PC-9 (cell line): ENCODE measurements around the gene ASF1A. TPM values are rescaled to one million over a fixed set of nuclear protein-coding genes. Genes with fewer than 3 reads are reported as not detected.

Experiments
- BruUV-seq: library from RNA; stranded (reverse); fragments of 400-500 nt; replicated peaks from 2 replicates; lab custom pipeline; 2021; lab: Mats Ljungman, UMichigan
- CTCF ChIA-PET: fragments of 300-600 bp; sonication (Branson Sonifier 250); formaldehyde crosslinking; loops from one replicate; lab custom pipeline; 2022; ENCODE audit warnings: antibody characterized with exemption; lab: Charles Lee
- POLR2A ChIA-PET: fragments of 300-600 bp; sonication (Branson Sonifier 250); formaldehyde crosslinking; loops from one replicate; lab custom pipeline; 2022; ENCODE audit warnings: antibody characterized with exemption; ENCODE audit not compliant: unreplicated experiment; lab: Charles Lee
- DNase-seq, 2 experiments: peaks; one replicate each; pipeline versions ENCODE4 v3.0.0 to v3.0.0-alpha.2; 2015 to 2022; ENCODE audit warnings: mixed read lengths in 1 of 2
- H2AFZ ChIP-seq: fragments of 200-600 bp; sonication (generic); 2 replicates; pipeline ENCODE4 v1.8.1; 2017; ENCODE audit warnings: antibody characterized with exemption
- H3F3A ChIP-seq: fragments of 200-600 bp; sonication (generic); 2 replicates; pipeline ENCODE4 v1.8.1; 2017; ENCODE audit warnings: antibody characterized with exemption, mild to moderate bottlenecking, low read depth; ENCODE audit not compliant: insufficient read depth
- H3K27ac ChIP-seq: fragments of 200-600 bp; sonication (generic); 2 replicates; pipeline ENCODE4 v1.6.1; 2016; ENCODE audit warnings: mixed run types
- H3K27me3 ChIP-seq: fragments of 200-600 bp; sonication (generic); 2 replicates; pipeline ENCODE4 v1.6.1; 2016; ENCODE audit warnings: low read depth, mixed run types; ENCODE audit not compliant: insufficient read depth
- H3K36me3 ChIP-seq: fragments of 200-600 bp; sonication (generic); 2 replicates; pipeline ENCODE4 v1.6.1; 2016; ENCODE audit warnings: low read depth, mixed run types
- H3K4me1 ChIP-seq: fragments of 200-600 bp; sonication (generic); replicated peaks from 2 replicates; pipeline ENCODE4 v1.6.1; 2016; ENCODE audit warnings: mixed run types; ENCODE audit not compliant: insufficient read depth
- H3K4me2 ChIP-seq: fragments of 200-600 bp; sonication (generic); 2 replicates; pipeline ENCODE4 v1.6.1; 2017; ENCODE audit warnings: mixed run types
- H3K4me3 ChIP-seq: fragments of 200-600 bp; sonication (generic); 2 replicates; pipeline ENCODE4 v1.6.1; 2016; ENCODE audit warnings: mixed run types
- H3K79me2 ChIP-seq: fragments of 200-600 bp; sonication (generic); 2 replicates; pipeline ENCODE4 v1.6.1; 2017; ENCODE audit warnings: low read depth, mixed run types
- H3K9me2 ChIP-seq: fragments of 200-600 bp; sonication (generic); 2 replicates; pipeline ENCODE4 v1.8.1; 2017; ENCODE audit warnings: mild to moderate bottlenecking; ENCODE audit not compliant: insufficient read depth
- H3K9me3 ChIP-seq: fragments of 200-600 bp; sonication (generic); 2 replicates; pipeline ENCODE4 v1.8.1; 2016; ENCODE audit warnings: low read depth; ENCODE audit not compliant: insufficient read depth
- H4K20me1 ChIP-seq: fragments of 200-600 bp; sonication (generic); 2 replicates; pipeline ENCODE4 v1.8.1; 2017; ENCODE audit not compliant: insufficient read depth
- CTCF ChIP-seq: fragments of 200-600 bp; sonication (generic); conservative IDR thresholded peaks from 2 replicates; pipeline ENCODE4 v1.6.1; 2017; ENCODE audit warnings: mixed run types, antibody characterized with exemption, mild to moderate bottlenecking, moderate library complexity
- EZH2 ChIP-seq: fragments of 200-600 bp; sonication (generic); IDR thresholded peaks from 2 replicates; pipeline ENCODE4 v1.8.0; 2017; ENCODE audit warnings: antibody characterized with exemption, low read depth
- intact Hi-C: fragments of 100-400 bp; cut with micrococcal nuclease; formaldehyde crosslinking; loops from one replicate; pipeline ENCODE4 v1.10.0; 2022; ENCODE audit not compliant: unreplicated experiment
- total RNA-seq: library from RNA; stranded (reverse); gene quantifications from 2 replicates; pipeline ENCODE4 v1.2.3, GENCODE V29; 2021

Gene ASF1A
- total RNA-seq, 1 experiment from 2014 or later, result 39.5 TPM

DNA sequence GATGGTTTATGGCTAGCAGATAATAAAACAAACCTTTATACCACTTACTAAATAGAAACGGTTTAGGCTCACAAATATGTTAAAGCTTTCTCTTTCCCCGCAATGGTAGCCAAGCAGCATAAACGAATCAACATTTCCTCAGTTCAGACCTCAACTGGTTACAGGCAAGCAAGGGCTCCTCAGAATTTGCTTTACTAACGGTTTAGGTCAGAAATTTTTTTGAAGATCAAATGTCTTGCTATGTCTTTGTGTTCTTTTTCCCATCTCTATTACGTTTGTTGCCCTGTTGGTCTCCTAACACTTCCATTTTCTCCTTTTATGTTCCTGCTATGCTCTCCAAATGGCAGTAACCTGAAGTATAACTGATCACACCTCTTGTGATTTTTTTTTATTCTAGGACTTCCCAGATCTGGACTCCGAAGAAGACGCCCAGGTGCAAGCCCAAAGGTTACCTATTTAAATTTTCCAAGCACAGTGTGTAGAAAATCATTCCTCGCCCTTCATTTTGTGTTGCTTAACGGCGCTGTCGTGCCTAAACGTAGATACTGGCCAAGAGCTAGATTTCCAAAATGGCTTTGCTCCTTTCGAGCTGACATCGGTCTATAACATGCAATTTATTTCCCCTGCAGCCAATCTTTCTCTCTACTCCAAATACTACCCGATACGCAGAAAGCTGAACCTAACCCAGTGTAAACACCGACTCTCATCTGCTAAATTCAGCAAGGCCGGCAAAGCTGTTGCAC, 717 bp upstream of the ASF1A start:
- Histone ChIP-seq H3K9me2 (no peaks in the 10 kb centered on the region), H2AFZ (peak overlapping the region; percentile 87), H3K9me3 (no peaks in the 10 kb centered on the region), H3F3A (peaks cover 18% of the 10 kb centered on the region), H4K20me1 (no peaks in the 10 kb centered on the region), H3K27me3 (no peaks in the 10 kb centered on the region), H3K4me1 (peaks cover 37% of the 10 kb centered on the region), H3K4me3 (peak overlapping the region; percentile 68), H3K36me3 (peaks cover 8% of the 10 kb centered on the region), H3K4me2 (peak overlapping the region; percentile 96), H3K79me2 (peaks cover 87% of the 10 kb centered on the region), H3K27ac (peak overlapping the region; percentile 65)
- DNase-seq, result peak in 1 of 2 experiments; percentile 58
- intact Hi-C loops, result loop anchor here (5.0 to 10.0 kb wide), 3 partner anchors 219 to 328 kb away; partner anchors contain the start of gene CEP85L
- TF ChIP-seq CTCF, result no peak
- no peak for TF ChIP-seq EZH2
- ChIA-PET POLR2A (interaction anchor here (0.6 to 0.9 kb wide), 3 partner anchors 11 to 1703 kb away, joined by 3 to 9 read pairs (median 6); partner anchors contain the start of gene MCM9), CTCF (interaction anchor here (0.5 kb wide), 1 partner anchor 36 kb away, joined by 11 read pairs; no protein-coding TSS in a partner anchor)
- BruUV-seq, result TSS peak; percentile 22

DNA sequence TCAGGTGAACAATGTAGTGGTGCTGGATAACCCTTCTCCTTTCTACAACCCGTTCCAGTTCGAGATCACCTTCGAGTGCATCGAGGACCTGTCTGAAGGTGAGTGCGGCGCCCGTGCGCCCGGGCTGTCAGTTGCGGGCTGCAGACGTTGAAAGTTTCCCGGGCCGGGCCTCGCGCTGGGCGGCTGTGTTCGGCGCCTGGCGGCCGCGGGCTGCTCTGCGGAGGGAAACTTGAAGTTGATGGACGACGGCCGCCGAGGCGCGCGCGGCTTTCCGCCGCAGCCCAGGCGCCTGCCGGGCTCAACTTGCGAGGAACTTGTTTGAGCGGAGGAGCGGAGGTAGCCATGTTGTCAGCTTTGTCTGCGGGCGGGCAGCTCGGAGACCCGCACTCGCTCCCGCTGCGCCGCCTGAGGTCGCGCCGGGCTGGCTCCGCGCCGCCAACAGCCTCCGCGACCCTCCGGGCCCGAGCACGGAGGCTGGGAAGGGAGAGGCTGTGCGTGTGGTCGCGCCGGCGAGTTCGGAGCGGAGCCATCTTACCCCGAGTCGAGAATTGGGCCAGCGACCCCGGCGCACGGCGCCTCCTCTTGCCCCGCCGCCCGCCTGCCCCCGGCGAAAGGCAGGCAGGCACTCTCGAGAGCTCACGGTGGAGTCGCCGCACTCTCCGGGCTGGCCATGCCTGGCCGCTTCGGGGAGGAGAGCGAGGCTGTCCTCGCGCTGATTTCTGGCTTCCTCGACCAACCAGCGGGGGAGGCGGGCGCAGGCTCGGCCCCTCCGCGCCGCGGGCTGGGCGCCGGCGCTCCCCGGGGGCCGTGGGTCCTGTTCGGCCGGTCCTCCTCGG, 691 bp downstream of the ASF1A start:
- CTCF ChIA-PET, result no interaction called here
- Histone ChIP-seq H3K4me2 (peak overlapping the region; percentile 79), H3F3A (peaks cover 18% of the 10 kb centered on the region), H3K9me3 (no peaks in the 10 kb centered on the region), H3K27ac (peak overlapping the region; percentile 95), H3K36me3 (peaks cover 19% of the 10 kb centered on the region), H2AFZ (peak overlapping the region; percentile 76), H3K4me1 (peaks cover 37% of the 10 kb centered on the region), H4K20me1 (no peaks in the 10 kb centered on the region), H3K9me2 (no peaks in the 10 kb centered on the region), H3K27me3 (no peaks in the 10 kb centered on the region), H3K79me2 (peaks cover 90% of the 10 kb centered on the region), H3K4me3 (peak overlapping the region; percentile 92)
- TF ChIP-seq EZH2 (no peak), CTCF (no peak)
- intact Hi-C loops, result loop anchor here (1.0 to 10.0 kb wide), 6 partner anchors 40 to 330 kb away; partner anchors contain the start of gene CEP85L
- DNase-seq, result peak; percentile 55 to 58
- BruUV-seq, result TSS peak; percentile 74
- POLR2A ChIA-PET, result no interaction called here

DNA sequence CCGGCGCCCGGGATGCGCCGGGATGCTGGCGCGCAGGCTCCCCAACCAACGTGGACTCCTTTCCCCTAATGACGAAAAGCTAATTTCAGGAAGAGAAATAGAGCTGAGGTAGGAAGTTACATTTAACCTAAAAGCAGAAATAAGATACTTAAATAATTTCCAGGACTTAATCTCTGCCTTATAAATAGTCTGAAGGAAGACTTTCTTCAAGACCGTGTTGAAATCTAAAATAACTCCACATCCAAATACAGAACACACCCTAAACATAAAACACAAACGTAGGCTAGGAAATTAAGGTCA, 1.3 kb downstream of the ASF1A start:
- H4K20me1 ChIP-seq, result no peaks in the 10 kb centered on the region
- no peaks in the 10 kb centered on the region for H3K9me2 ChIP-seq
- TF ChIP-seq CTCF (no peak), EZH2 (no peak)
- peak overlapping the region; percentile 79 for H3K4me2 ChIP-seq
- CTCF ChIA-PET, result interaction anchor here (0.6 kb wide), 1 partner anchor 119 kb away, joined by 4 read pairs; no protein-coding TSS in a partner anchor
- peak overlapping the region; percentile 92 for H3K4me3 ChIP-seq
- peak overlapping the region; percentile 76 for H2AFZ ChIP-seq
- no peaks in the 10 kb centered on the region for H3K9me3 ChIP-seq
- intact Hi-C loops, result loop anchor here (1.0 to 10.0 kb wide), 3 partner anchors 91 to 330 kb away; no protein-coding TSS in a partner anchor
- peak overlapping the region; percentile 95 for H3K27ac ChIP-seq
- POLR2A ChIA-PET, result no interaction called here
- peaks cover 25% of the 10 kb centered on the region for H3K36me3 ChIP-seq
- H3K27me3 ChIP-seq, result no peaks in the 10 kb centered on the region
- BruUV-seq, result no TSS peak
- peaks cover 18% of the 10 kb centered on the region for H3F3A ChIP-seq
- peaks cover 92% of the 10 kb centered on the region for H3K79me2 ChIP-seq
- no peak for DNase-seq
- H3K4me1 ChIP-seq, result peaks cover 37% of the 10 kb centered on the region
